HG03025 (cell line): ENCODE results near the gene OSBPL7.
"Not testable (repeated sequence)": the region's sequence is repeated elsewhere in the genome, so short reads cannot be mapped to it uniquely, and the experiment has no call there.

Experiments
- ATAC-seq: cut with Tn5 transposase; IDR thresholded peaks from one replicate; pipeline ENCODE4 v1.9.1; 2021; ENCODE audit warnings: mild to moderate bottlenecking, moderate library complexity; ENCODE audit not compliant: unreplicated experiment, low FRiP score

OSBPL7 gene

GRCh38 chr17:47776330-47777197 lies 45.0 kb downstream of the OSBPL7 start:
- ATAC-seq = no peak

- ATAC-seq = no peak
Observed at GRCh38 chr17:47774987-47775580, 46.5 kb downstream of the OSBPL7 start.

- ATAC-seq = no peak
Observed at GRCh38 chr17:47774331-47774730, 47.3 kb downstream of the OSBPL7 start.

- ATAC-seq = not testable (repeated sequence)
Observed at GRCh38 chr17:47773649-47774048, 47.9 kb downstream of the OSBPL7 start.

GRCh38 chr17:47763913-47764582 lies 57.5 kb downstream of the OSBPL7 start:
- ATAC-seq = no peak

GRCh38 chr17:47762728-47763127 lies 58.9 kb downstream of the OSBPL7 start:
- ATAC-seq = no peak

- no peak for ATAC-seq
Observed at GRCh38 chr17:47760409-47761140, 61.0 kb downstream of the OSBPL7 start.

GRCh38 chr17:47757386-47757785 lies 64.2 kb downstream of the OSBPL7 start:
- no peak for ATAC-seq
